ENCODE data around the gene HEATR9.
"Not testable (repeated sequence)": the region's sequence is repeated elsewhere in the genome, so short reads cannot be mapped to it uniquely, and the experiment has no call there.

HEATR9 gene

DNA sequence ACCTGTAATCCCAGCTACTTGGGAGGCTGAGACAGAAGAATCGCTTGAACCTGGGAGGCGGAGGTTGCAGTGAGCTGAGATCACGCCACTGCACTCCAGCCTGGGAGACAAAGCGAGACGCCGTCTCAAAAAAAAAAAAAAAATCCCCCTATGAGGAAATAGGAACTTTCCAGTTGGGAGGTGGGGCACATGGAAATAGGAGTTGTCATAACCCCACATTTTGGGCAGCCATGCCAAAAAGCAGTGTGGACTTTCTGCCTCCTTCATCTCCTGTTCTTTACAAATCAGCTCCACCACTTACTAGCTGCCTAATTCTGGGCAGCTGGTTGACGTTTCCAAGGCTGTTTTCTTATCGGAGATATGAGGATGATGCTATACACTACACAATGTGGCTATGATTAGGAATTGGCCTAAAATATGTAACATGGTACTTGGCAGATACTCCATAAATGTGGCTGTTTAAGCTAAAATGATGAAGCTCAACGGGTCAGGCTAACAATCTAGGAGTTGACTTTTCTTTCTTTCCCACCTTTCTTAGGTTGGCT is 33.0 kb upstream of the HEATR9 start:
- no peak for DNase-seq (ENCODE audit: low read depth, low spot score)
- TF ChIP-seq, protein P1, sequence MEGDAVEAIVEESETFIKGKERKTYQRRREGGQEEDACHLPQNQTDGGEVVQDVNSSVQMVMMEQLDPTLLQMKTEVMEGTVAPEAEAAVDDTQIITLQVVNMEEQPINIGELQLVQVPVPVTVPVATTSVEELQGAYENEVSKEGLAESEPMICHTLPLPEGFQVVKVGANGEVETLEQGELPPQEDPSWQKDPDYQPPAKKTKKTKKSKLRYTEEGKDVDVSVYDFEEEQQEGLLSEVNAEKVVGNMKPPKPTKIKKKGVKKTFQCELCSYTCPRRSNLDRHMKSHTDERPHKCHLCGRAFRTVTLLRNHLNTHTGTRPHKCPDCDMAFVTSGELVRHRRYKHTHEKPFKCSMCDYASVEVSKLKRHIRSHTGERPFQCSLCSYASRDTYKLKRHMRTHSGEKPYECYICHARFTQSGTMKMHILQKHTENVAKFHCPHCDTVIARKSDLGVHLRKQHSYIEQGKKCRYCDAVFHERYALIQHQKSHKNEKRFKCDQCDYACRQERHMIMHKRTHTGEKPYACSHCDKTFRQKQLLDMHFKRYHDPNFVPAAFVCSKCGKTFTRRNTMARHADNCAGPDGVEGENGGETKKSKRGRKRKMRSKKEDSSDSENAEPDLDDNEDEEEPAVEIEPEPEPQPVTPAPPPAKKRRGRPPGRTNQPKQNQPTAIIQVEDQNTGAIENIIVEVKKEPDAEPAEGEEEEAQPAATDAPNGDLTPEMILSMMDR (IDR thresholded peaks at IDR 0.05; ENCODE audit: low read depth, low read length): no peak
- in situ Hi-C loops (cut with HindIII; ENCODE audit: low sequenced_read_pairs): no loop called here
- no peak overlapping the region for H3K4me3 ChIP-seq (ENCODE audit: low read depth, low read length)

DNA sequence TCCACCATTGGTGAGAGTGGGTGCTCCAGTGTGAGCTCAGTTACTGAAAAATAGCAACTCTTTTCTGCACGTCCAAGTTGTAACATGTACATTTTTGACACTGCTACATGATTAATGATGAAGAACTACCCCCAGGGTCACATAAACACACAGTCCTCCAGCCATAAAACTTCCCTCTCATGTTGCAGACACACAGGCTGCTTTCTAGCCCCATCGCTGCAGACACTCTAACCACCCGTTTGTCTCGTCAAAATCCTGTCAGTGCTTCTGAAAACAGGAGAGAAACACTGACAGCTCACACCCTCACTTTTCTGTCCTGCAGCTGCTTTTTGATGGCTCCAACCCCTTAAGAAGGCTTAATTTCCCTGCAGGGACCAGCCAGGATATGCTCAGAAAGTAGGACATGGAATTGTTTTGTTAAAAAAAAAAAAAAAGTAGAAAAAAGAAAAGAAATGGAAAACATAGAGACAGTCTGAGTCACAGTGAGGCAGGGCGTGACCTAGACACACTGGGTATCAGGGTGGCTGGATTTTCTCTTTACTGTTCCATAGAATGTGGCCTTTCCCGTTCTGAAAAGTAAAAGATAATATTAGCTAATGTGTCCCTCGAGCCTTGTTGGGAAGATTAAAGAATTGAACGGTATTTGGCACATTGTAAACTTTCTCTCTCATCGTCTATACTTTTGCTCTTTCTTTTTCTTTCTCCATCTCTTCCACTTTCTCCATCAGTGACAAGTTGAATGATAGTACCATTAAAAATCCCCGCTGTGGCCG is 32.2 kb upstream of the HEATR9 start:
- TF ChIP-seq, protein P1 (IDR thresholded peaks at IDR 0.05; ENCODE audit: low read depth, low read length): no peak
- no peak overlapping the region for H3K4me3 ChIP-seq (ENCODE audit: low read depth, low read length)
- peak; percentile 6 for DNase-seq (ENCODE audit: low read depth, low spot score)
- in situ Hi-C loops (cut with HindIII; ENCODE audit: low sequenced_read_pairs): no loop called here

DNA sequence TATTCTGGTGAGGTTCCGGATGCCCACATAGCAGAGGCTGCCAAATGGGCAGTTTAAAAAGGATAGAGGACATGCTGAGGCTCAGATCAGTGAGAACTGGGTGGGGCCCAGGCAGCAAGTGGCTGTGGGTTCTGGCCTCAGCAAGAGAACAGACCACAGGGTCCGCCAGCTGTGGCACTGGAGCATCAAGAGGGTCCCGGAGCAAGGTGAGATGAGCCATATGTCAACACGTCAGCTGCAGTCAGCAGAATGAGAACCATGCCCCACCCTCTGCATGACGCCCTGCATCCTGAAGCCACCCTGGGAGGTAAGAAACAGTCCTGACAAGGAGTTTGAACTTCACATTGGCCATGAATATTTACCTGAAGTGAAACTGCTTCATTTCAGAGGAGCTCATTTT is 31.6 kb upstream of the HEATR9 start:
- H3K4me3 ChIP-seq (ENCODE audit: low read depth, low read length): no peak overlapping the region
- in situ Hi-C loops (cut with HindIII; ENCODE audit: low sequenced_read_pairs): no loop called here
- DNase-seq (ENCODE audit: low read depth, low spot score): no peak
- TF ChIP-seq, protein P1 (IDR thresholded peaks at IDR 0.05; ENCODE audit: low read depth, low read length): no peak

DNA sequence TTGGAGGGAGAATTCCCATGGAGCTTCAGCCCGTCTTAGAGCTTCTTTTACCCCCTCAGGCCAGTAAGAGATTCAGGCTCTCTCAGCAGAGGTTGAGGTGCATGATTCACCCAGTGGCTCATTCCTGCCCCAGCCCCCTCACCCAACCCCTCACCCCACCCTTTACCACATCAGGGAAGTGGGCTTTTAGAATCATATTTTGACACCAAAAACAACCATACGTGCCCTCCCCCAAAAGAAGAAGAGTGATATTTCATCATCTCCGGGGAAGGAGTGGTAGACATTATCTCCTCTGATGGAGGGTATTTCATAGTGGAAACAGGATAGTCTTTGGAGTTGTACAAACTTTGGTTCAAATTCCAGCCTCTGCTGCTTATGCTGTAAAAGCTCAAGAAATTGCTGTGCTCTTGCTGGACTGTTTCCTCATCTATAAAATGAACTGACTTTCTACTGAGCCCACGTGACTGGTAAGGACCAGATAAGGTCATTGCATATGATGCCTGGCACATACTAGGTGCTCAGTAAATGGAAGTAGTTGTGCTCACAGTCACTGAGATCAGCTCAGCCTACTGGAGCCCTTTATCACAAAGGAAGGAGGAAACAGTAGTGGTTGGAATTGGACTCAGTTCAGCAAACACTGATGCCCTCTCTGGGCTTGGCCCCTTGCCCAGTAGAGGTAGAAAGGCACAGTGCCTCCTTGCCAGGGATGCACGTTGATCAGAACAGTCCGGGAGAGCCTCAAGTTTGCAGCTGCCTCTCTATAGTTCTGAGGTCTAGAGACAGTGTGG is 29.8 kb upstream of the HEATR9 start:
- no peak for DNase-seq (ENCODE audit: low read depth, low spot score)
- no peak overlapping the region for H3K4me3 ChIP-seq (ENCODE audit: low read depth, low read length)
- in situ Hi-C loops (cut with HindIII; ENCODE audit: low sequenced_read_pairs): no loop called here
- TF ChIP-seq, protein P1 (IDR thresholded peaks at IDR 0.05; ENCODE audit: low read depth, low read length): no peak

DNA sequence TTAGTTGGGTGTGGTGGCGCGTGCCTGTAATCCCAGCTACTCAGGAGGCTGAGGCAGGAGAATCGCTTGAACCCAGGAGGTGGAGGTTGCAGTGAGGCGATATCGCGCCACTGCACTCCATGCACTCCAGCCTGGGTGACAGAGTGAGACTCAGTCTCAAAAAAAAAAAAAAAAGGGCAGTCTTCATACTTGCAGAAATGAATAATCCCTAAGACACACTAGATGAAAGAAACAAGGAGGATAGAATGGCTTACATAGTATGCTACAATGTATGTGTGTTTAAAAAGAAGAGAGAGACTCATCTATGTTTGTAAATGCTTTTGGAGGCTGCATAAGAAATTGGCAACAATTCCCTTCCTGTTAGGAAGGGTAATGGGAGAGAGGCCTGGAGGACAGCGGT is 29.1 kb upstream of the HEATR9 start:
- H3K4me3 ChIP-seq (ENCODE audit: low read depth, low read length); DNase-seq (ENCODE audit: low read depth, low spot score); in situ Hi-C loops (cut with HindIII; ENCODE audit: low sequenced_read_pairs): not testable (repeated sequence)

DNA sequence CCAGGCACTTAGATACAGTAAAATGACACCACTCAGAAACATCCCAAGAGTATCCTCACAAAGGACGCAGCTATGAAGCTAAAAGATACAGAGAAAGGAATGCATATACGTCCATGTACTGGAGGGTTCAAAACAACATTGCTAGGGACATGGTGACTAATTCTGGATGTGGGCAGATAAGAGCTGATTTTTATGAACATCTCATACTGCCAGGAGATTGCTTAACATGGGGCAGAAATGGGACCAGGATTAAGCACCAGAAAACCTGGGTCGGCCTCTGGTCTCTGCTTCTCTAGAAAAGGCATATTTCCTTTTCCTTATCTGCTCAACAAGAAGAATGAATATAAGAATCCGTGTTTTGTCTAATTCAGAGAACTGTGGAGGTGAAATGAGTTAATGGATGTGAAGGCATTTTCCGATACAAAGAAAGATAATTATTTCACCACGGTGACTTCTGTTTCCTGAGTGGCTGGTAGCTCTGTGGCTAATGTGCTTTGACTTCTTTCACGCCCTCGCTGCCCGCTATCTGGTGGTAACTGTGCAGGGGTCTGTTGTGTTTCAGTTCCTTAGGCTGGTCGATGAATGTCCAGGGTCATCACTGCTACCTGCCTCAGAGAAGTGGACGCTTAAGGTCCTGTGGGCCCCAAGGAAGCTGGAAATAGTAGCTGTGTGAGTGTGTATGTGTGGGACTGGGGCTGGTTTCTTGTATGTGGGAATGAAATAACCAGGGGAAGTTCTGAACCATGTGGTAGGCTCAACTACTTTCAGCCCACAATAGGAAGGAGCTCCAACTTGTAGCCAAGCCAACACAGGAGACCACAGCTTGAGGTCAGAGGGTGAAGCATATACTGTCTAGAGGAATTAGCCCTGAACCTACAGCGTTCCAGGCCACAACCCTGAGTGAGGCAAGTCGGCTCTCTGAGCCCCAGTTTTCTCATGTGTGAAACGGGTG is 27.2 kb upstream of the HEATR9 start:
- DNase-seq (ENCODE audit: low read depth, low spot score): no peak
- no peak overlapping the region for H3K4me3 ChIP-seq (ENCODE audit: low read depth, low read length)
- TF ChIP-seq, protein P1 (IDR thresholded peaks at IDR 0.05; ENCODE audit: low read depth, low read length): no peak
- in situ Hi-C loops (cut with HindIII; ENCODE audit: low sequenced_read_pairs): no loop called here

Data from astrocyte of the spinal cord (primary cell).